NCI-H774 (cell line): ENCODE results near the gene RNF17.
A peak's percentile ranks its signal among the peaks of the same experiment; 100 is the strongest.
"Not testable (repeated sequence)": the region's sequence is repeated elsewhere in the genome, so short reads cannot be mapped to it uniquely, and the experiment has no call there.

Experiments used
- DNase-seq: peaks from one replicate; lab custom pipeline; 2025; lab: John Stamatoyannopoulos, UW

RNF17 gene

DNA sequence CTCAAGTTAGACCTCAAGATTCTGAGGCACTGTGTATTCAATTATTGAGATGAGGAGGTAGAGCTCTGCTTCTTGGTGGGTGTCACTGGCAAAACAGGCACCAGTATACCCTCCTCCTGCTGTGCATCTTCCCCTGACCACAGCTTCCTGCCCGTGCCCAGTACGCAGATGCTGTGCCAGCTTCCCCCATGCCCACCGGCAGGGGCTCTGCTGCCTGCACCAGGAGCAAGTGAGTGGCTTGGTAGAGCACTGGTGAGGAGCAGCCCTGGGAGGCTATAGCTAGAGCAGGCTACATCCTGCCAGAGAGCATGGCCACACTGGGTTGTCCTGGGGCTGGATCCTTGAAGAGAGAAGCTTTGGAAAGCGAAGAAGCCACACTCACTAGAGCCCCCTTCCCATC is 21.0 kb upstream of the RNF17 start:
- no peak for DNase-seq

DNA sequence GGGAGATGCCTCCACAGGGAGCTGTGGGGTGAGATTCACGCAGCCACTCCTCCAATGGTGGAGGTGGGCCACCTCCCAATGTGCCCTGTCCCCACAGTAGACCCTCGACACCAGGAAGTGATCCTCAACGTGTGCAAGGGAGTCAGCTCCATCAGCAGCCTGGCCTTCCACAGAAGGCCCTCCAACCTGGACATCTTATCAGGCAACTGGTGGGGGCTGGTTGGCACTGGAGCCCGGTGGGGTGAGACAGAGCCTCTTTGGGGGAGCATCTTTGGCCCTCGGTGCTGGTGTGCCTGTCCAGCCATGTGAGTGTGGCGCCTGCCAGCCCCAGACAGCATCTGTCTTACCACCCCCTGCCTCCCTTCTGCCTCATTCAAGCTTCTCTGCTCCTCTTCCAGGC is 19.7 kb upstream of the RNF17 start:
- no peak for DNase-seq

DNA sequence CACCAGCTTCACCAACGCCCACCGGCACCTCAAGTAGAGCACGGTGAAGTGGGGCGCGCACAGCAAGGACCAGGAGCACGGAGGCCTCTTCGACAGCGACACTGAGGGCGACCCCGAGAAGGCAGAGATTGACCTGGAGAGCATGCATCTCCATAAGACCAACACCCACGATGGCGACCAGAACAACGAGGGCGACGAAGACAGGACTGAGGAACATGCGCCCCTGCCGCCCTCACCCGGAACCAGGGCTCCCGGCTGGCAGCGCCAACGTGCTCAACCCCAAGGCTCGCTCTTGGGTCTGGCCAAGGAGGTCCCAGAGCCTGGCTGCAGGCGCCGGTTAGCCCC is 18.5 kb upstream of the RNF17 start:
- DNase-seq: no peak

DNA sequence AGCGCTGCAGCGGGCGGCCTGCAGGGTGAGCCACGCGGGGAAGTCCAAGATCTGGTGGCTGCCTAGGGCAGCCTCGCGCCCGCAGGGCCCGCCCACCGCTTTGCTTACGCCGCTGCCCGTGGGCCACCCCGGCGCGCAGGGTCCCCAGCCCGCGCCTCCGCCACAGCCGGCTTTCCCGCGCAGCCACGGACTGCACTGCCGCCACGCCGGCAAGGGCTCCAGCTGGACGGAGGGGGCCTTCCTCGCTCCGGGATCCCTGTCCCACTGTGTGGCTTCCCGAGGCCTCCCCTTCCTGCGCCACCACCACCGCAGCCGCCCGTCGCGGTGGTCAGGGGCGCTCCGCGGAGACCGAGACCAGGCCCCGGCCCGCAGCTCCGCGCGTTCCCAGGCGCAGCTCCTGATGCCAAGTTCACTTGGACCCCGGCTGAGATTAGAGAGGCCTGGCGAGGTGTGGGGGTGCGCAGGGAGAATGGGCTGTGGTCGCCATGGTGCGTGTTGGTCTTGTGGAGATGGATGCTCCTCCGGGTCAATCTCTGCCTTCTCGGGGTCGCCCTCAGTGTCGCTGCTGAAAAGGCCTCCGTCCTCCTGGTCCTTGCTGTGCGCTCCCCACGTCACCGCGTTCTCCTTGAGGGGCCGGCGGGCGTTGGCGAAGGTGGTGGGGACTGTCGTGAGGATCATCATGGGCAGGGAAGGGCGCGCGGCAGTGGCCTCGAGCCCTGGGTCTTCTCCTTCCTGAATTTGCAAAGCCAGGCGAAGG is 17.9 kb upstream of the RNF17 start:
- no peak for DNase-seq

DNA sequence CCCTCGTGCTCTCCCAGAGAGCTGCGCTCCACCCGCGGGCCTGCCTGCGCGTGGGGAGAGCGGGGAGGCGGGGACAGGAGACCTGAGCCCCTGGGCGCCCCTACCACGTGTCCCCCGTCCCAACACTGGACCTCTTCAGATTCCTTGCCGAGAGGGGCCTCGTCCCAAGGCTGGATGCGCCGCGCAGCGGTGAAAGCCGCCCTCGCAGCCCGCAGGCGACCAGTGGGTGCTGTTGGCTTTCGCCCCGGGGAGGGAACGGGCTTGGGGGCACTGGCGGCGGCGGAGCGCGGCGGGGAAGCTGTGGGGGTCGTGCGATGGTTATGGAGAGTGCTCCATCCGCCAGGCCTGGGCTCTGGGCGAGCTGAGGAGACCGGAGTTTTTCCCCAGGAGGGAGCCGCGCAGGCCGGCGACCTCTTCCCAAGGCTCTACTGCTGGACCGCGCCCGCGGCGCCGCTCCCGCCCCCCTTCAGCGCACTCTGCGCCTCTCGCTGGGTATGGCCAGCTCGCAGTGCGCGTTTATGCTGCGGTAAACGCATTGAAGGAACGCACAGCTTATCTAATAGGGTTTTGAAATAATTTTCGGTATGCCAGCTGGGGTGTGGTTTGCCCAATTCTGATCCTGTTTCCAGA is 17.2 kb upstream of the RNF17 start:
- no peak for DNase-seq

DNA sequence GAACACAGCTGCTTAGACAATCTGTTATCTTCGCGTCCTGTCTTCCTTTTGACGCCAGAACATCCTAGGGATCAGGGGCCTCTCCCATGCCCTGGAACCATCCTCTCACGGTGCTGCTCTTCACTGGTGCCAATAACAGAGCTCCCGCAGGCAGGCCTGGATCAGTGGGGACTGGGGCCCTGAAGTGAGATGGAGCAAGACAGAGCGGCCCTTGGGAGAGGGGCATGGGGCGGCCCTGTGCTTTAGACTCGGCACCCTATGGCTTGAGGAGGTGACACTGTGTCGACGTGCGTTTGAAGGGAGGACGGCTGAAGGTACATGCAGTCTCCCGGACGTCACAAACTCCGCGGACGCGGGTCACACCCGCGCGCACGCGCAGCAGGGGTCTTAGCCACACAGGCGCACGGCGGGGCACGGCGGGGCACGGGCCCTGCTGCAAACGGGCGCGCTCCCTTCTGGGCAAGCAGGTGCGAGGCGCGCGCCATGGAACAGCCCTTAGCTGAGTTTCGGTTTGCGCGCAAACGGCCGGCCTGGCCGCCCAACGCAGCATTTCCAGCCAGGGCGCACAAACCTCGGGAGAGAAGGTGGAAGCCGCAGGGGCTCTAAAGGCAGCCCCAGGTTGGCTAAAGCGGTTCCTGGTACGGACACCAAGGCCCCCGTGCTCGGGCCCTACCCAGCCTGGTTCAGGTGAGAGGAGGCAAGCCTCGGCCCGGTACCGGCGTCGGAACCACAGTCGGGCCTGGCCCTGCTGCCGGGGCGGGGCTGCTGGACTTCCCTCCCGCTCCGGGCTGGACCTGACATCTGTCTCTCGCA is 16.5 kb upstream of the RNF17 start:
- DNase-seq: peak; percentile 16

DNA sequence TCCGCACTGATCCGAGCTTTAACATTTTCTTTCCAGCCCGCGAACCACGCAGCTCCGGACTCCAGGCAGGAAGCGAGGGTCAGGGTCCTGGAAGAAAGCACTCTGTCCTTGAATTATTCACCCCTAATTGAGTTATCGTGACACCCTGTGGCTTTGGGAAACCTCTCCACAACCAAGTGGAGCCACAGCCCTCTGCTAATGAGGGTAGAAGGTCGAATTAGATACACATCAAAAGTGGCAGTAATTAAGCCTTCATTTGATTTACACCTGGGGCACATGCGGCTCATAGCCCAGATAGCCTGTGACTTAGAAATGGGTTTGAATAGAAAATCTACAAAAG is 15.9 kb upstream of the RNF17 start:
- DNase-seq: no peak

DNA sequence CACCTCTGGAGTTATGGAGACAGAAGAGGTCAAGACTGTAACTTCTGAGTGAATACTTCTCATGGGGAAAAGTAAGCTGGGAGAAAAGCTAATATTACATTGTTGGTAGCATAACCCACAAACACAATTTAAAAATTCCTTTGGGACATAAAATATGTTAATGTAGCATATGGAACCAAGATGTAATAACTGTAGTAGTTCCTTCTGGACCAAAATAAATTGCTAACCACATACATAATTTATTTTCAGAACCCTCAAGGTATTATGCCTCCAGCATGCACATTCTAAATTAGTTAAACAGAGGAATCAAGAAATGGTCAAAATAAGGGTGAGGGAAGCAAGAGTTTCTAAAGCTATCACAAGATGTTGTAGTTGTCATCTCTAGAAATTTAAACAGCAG is 4.8 kb upstream of the RNF17 start:
- no peak for DNase-seq

DNA sequence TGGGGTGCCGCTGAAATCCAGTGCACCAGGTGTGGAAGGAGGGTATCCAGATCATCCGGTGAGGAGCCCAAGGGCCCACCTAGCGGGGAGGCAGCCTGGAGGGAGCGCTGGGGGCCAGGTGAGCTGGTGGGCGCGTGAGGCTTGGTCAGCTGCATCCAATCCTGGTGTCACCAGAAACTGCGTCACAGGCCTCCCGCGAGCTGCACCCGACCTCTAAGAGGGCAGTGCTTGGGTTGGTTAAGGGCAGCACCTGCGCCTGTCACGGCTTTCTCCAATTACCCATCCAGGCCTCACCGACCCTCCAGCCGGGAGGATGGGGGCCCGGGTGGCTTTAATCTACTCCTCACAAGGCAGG is 284 bp downstream of the RNF17 start:
- DNase-seq: no peak

DNA sequence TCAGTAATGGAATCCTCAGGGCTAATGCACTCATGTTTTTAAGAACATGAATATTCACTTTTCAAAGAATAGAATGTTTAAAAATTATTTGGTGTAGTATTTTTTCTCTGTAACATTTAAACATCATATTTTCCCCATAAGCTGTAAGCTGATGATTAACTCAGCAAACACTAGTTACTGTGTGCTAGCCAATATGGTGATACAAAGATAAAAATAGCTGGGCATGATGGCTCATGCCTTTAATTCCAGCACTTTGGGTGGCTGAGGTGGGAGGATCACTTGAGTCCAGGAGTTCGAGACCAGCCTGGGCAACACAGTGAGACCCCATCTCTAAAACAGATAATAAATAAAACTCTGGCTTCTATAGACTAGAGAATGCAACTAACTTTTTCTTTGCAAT is 13.2 kb downstream of the RNF17 start:
- no peak for DNase-seq

DNA sequence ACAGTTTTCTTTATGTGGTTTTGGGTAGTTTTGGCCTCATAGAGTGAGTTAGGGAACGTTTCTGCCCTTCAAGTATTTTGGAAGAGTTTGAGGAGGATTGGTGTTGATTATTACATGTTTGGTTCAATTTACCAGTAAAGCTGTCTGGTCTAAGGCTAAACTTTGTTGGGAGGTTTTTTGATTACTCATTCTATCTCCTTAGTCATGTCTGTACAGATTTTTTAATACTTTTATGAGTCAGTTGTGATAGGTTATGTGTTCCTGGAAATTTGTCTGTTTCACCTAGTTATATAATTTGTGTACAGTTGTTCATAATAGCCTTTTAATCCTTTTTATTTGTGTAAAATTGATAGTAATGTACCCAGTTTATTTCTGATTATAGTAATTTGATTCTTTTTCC is 20.4 kb downstream of the RNF17 start:
- no peak for DNase-seq

DNA sequence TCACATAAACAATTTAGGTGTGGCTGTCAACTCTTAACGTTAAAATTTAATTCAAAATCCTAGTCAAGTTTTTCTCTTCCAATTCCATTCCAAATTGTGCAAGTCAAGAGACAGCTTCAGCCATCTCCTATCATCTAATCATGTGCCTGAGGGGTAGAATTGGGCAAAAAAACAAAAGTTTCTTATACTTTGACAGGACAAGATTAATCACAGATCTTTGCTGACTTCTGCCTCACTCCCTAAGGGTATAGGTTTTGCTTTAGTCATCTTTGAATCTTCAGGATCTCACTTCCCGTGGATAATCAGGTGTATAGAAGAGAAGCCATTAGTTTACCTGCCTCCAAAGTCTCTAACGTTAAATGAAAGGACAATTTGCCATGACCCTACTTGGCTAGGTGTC is 24.6 kb downstream of the RNF17 start:
- DNase-seq: no peak

DNA sequence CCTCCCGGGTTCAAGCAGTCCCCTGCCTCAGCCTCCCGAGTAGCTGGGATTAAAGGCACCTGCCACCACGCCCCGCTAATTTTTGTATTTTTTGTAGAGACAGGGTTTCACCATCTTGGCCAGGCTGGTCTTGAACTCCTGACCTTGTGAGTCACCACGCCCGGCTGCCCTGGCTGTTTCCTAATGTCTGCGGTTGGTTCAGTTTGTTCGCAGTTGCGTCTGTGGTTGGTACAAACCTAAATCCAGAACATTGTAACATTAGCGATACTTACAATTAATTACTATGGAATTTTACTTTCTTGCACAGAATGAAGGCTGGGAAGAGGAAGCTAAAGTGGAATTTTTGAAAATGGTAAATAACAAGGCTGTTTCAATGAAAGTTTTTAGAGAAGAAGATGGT is 38.1 kb downstream of the RNF17 start:
- no peak for DNase-seq

DNA sequence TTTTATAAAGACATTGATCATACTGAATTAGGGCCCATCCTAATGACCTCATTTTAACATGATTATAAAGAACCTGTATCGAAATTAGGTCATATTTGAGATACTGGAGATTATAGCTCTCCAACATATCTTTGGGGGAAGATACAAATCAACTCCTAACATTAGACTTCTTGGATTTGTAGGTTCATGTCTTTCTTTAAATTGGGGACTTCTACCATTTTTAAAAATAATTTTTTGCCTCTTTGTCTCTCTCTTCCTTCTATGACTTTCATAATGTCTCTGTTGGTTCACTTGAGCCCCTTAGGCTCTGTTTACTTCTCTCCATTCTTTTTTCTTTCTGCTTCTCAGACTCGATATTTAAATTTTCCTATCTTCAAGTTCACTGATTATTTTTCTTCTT is 57.2 kb downstream of the RNF17 start:
- DNase-seq: no peak

DNA sequence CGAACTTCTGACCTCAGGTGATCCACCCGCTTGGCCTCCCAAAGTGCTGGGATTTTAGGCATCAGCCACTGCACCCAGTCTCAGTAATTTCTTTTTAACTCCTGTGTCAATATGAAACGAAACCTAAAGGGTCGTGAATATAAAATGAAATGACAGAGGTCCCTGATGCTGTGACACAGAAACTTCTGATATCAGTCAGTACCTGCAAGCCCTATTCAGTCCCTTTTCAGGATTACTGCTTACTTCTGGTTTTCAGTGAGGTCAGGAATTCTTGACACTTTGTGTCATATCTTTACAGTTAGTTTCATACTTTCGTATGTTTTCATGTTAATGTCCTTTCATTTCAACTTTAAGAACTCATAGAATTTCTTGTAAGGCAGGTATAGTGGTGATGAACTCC is 58.7 kb downstream of the RNF17 start:
- DNase-seq: no peak

DNA sequence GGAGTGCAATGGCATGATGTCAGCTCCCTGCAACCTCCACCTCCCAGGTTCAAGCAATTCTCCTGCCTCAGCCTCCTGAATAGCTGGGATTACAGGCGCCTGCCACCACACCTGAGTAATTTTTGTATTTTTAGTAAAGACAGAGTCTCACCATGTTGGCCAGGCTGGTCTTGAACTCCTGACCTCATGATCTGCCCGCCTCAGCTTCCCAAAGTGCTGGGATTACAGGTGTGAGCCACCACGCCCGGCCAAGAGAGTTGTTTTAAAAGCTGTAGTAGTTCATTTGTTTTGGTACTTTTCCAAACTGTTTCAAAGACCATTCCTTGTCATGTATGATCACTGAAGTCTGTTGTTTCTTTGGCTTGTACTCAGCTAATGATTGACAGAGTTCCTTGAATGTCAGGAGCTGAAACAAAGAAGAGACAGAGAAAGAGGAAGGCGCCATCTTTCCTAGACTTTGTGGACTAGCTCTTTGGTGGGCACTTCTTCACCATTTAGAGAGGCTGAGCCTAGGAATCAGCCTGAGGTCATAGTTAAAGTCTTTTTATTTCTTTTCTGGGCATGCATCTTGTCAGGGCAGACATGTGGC is 59.2 kb downstream of the RNF17 start:
- DNase-seq: not testable (repeated sequence)

DNA sequence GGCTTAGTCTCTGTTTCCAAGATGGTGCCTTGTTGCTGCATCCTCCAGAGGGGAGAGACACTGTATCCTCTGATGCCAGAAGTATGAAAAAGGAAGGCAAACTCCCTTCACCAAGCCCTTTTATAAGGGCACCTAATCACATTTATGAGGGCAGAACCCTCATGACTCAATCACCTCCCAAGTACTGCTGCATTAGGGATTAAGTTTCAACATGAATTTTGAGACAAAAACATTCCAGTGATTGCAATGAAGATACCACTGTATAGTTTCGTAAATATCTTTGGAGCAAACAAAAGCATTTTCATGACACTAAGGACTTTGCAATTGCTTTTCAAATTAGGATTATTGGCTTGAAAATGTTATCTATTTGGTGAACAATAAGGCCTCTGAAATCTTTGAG is 63.8 kb downstream of the RNF17 start:
- DNase-seq: no peak

DNA sequence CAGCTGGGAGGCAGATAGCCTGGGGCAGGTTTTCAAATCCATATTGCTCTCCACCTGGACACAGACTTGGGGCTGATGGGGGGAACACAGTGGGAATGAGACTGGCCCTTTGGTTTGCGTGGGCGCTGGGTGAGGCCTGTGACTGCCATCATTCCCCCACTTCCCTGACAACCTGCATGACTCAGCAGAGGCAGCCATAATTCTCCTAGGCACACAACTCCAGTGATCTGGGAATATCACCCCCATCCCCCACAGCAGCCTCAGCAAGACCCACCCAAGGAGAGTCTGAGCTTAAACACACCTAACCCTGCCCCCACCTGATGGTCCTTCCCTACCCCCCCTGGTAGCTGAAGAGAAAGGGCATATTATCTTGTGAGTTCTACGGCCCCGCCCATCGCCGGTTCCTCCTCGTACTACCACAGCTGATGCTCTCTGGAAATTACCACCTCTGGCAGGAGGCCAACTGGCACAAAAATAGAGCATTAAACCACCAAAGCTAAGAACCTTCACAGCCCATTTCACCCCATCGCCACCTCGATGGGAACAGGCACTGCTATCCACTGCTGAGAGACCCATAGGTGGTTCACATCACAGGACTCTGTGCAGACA is 71.0 kb downstream of the RNF17 start:
- no peak for DNase-seq

DNA sequence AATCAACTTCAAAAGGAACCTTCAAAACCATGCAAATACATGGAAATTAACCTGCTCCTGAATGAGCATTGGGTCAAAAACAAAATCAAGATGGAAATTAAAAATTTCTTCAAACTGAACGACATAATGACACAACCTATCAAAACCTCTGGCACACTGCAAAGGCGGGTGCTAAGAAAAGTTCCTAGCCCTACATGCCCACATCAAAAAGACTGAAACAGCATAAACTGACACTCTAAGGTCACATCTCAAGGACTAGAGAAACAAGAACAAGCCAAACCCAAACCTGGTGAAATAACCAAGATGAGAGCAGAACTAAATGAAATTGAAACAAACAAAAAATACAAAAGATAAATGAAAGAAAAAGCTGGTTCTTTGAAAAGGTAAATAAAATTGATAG is 73.6 kb downstream of the RNF17 start:
- DNase-seq: not testable (repeated sequence)

DNA sequence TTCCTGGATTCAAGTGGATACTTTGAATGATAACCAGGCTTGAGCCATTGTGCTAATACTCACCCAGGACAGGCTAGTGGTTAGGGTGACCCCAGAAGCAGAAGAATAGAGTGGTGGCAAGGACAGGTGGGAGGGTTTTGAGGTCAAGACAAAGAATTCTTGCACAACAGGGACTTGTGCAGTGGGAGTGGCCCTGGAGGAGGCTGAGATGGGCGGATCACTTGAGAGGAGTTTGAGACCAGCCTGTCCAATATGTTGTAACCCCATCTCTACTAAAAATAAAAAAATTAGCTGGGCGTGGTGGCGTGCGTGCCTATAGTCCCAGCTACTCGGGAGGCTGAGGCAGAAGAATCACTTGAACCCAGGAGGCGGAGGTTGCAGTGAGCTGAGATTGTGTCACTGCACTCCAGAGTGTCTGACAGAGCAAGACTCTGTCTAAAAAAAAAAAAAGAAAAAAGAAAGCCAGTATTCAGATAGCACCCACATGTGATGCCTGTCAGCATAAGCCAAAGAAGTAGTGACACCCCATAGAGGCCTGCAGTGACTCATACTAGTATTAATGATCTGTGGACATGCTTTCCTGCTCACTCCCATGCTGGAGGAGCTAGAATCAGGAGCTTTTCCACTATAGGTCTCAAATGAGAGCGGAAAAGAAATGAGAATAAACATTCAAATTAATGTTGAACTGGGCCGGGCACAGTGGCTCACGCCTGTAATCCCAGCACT is 78.7 kb downstream of the RNF17 start:
- no peak for DNase-seq

DNA sequence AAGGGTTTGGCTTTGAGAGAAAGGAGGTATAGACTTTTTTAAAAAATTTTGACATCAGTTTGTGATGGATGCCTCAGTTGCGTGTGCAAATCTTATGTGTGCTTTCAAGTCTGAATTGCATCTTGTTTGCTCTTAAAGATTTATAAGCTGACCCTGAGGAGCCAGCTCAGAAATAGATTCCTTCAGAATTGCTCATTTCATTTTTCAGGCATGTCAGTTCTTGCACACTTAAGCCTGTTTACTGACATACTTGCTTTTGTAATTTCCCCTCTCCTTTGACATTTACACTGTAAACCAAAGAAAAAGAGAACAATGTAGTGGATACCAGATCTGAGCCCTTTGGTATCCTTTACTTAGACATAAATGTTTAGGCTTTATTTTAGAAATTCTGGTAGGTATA is 87.6 kb downstream of the RNF17 start:
- no peak for DNase-seq

DNA sequence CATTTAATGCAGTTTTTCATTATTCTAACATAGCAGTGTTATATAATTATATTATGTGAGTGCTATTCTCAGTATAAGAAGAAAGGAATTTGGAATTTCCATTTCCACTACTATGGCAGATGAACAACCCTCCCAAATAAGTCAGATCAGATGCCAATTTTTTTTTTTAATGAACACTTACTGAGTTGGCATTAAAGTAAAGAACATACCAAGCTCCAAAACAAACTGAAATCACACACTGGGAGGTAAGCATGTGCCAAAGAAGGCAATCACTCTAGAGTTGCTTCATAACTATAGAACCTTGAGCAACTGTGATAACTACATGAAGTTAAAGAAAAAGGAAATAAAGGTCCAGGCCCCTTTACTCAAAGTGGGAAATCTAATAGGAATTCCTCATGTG is 90.3 kb downstream of the RNF17 start:
- DNase-seq: no peak
